H9 (cell line): Measurements from ENCODE around the gene UNC80. TPM values are rescaled to one million over a fixed set of nuclear protein-coding genes. Genes with fewer than 3 reads are reported as not detected.

Experiments
- DNase-seq: peaks from one replicate; pipeline ENCODE4 v3.0.0-alpha.2; 2017
- H2AFZ ChIP-seq: one replicate; pipeline ENCODE4 v1.6.1; 2013; ENCODE audit warnings: mild to moderate bottlenecking, low read length, control low read depth, moderate library complexity
- H2AK5ac ChIP-seq: 2 replicates; pipeline ENCODE4 v1.6.1; 2013; ENCODE audit warnings: low read length, control low read depth, mixed read lengths; ENCODE audit not compliant: insufficient read length
- H2BK120ac ChIP-seq: one replicate; pipeline ENCODE4 v1.6.1; 2013; ENCODE audit warnings: low read depth, mild to moderate bottlenecking, low read length, control low read depth, inconsistent platforms; ENCODE audit not compliant: poor library complexity, severe bottlenecking
- H2BK12ac ChIP-seq: 2 replicates; pipeline ENCODE4 v1.6.1; 2013; ENCODE audit warnings: low read length, control low read depth, mixed read lengths, low read depth; ENCODE audit not compliant: insufficient read length
- H2BK15ac ChIP-seq: 2 replicates; pipeline ENCODE4 v1.6.1; 2013; ENCODE audit warnings: low read depth, low read length, control low read depth
- H2BK20ac ChIP-seq: one replicate; pipeline ENCODE4 v1.6.1; 2013; ENCODE audit warnings: low read depth, mild to moderate bottlenecking, low read length, control low read depth, inconsistent platforms; ENCODE audit not compliant: poor library complexity, severe bottlenecking
- H2BK5ac ChIP-seq: 2 replicates; pipeline ENCODE4 v1.6.1; 2013; ENCODE audit warnings: low read length, control low read depth, mixed read lengths; ENCODE audit not compliant: insufficient read length
- H3K14ac ChIP-seq: 2 replicates; pipeline ENCODE4 v1.6.1; 2013; ENCODE audit warnings: low read length, control low read depth; ENCODE audit not compliant: insufficient read depth
- H3K18ac ChIP-seq: 2 replicates; pipeline ENCODE4 v1.6.1; 2013; ENCODE audit warnings: low read depth, mild to moderate bottlenecking, mixed read lengths, low read length, control low read depth; ENCODE audit not compliant: insufficient read length
- H3K23ac ChIP-seq: 2 replicates; pipeline ENCODE4 v1.6.1; 2013; ENCODE audit warnings: low read length, control low read depth, mixed read lengths, low read depth; ENCODE audit not compliant: insufficient read length
- H3K23me2 ChIP-seq: 2 replicates; pipeline ENCODE4 v1.6.1; 2013; ENCODE audit warnings: low read depth, mild to moderate bottlenecking, mixed read lengths, low read length, control low read depth; ENCODE audit not compliant: insufficient read length, poor library complexity, severe bottlenecking
- H3K27ac ChIP-seq: 2 replicates; pipeline ENCODE4 v1.5.1; 2013; ENCODE audit warnings: low read length, control low read depth, mixed read lengths, low read depth; ENCODE audit not compliant: insufficient read length
- H3K27me3 ChIP-seq: 2 replicates; pipeline ENCODE4 v1.6.1; 2013; ENCODE audit warnings: low read length, control low read depth, inconsistent platforms; ENCODE audit not compliant: insufficient read depth
- H3K4ac ChIP-seq: 2 replicates; pipeline ENCODE4 v1.6.1; 2013; ENCODE audit warnings: low read depth, mild to moderate bottlenecking, control low read depth, inconsistent platforms, low read length, moderate library complexity
- H3K4me1 ChIP-seq: 2 replicates; pipeline ENCODE4 v1.6.1; 2013; ENCODE audit warnings: low read length, control low read depth, inconsistent platforms; ENCODE audit not compliant: insufficient read depth
- H3K4me2 ChIP-seq: 2 replicates; pipeline ENCODE4 v1.6.1; 2013; ENCODE audit warnings: low read length, control low read depth, mixed read lengths; ENCODE audit not compliant: insufficient read length, insufficient read depth
- H3K56ac ChIP-seq: 2 replicates; pipeline ENCODE4 v1.6.1; 2013; ENCODE audit warnings: low read depth, mild to moderate bottlenecking, mixed read lengths, low read length, control low read depth; ENCODE audit not compliant: insufficient read length
- H3K79me1 ChIP-seq: 2 replicates; pipeline ENCODE4 v1.6.1; 2013; ENCODE audit warnings: low read depth, mild to moderate bottlenecking, moderate library complexity, low read length, control low read depth, inconsistent platforms; ENCODE audit not compliant: insufficient read depth, poor library complexity, severe bottlenecking
- H3K79me2 ChIP-seq: 2 replicates; pipeline ENCODE4 v1.6.1; 2013; ENCODE audit warnings: low read length, control low read depth, inconsistent platforms; ENCODE audit not compliant: insufficient read depth
- H3K9ac ChIP-seq: 2 replicates; pipeline ENCODE4 v1.6.1; 2013; ENCODE audit warnings: low read length, control low read depth, mixed read lengths; ENCODE audit not compliant: insufficient read length; ENCODE audit errors: extremely low read depth
- H3K9me3 ChIP-seq: one replicate; pipeline ENCODE4 v1.6.1; 2013; ENCODE audit warnings: low read depth, low read length, inconsistent platforms; ENCODE audit not compliant: control insufficient read depth
- H3T11ph ChIP-seq: one replicate; pipeline ENCODE4 v1.6.1; 2013; ENCODE audit warnings: mild to moderate bottlenecking, low read length, control low read depth, inconsistent platforms
- H4K20me1 ChIP-seq: one replicate; pipeline ENCODE4 v1.6.1; 2013; ENCODE audit not compliant: control insufficient read depth, insufficient read length, insufficient read depth
- H4K5ac ChIP-seq: 2 replicates; pipeline ENCODE4 v1.6.1; 2013; ENCODE audit warnings: low read depth, mild to moderate bottlenecking, mixed read lengths, low read length, control low read depth; ENCODE audit not compliant: insufficient read length
- H4K8ac ChIP-seq: replicated peaks from 2 replicates; pipeline ENCODE4 v1.6.1; 2013; ENCODE audit warnings: low read length, control low read depth, mixed read lengths, low read depth; ENCODE audit not compliant: insufficient read length
- H4K91ac ChIP-seq: 2 replicates; pipeline ENCODE4 v1.6.1; 2013; ENCODE audit warnings: low read depth, mild to moderate bottlenecking, moderate library complexity, mixed read lengths, low read length, control low read depth; ENCODE audit not compliant: insufficient read length
- H3K27ac Mint-ChIP-seq, 3 experiments: 2 replicates in 2 of 3; 3 replicates in 1 of 3; pipeline ENCODE4 v1.8.0; 2020 to 2021; ENCODE audit warnings: mixed read lengths in 3 of 3, mild to moderate bottlenecking in 1 of 3, moderate library complexity in 1 of 3
- H3K27me3 Mint-ChIP-seq: 2 replicates; pipeline ENCODE4 v1.8.0; 2021; ENCODE audit warnings: low read depth, mild to moderate bottlenecking, moderate library complexity, mixed read lengths
- H3K36me3 Mint-ChIP-seq, 3 experiments: 2 replicates in 2 of 3; 3 replicates in 1 of 3; pipeline ENCODE4 v1.8.0; 2020 to 2021; ENCODE audit warnings: low read depth in 3 of 3, mixed read lengths in 3 of 3; ENCODE audit not compliant: insufficient read depth in 1 of 3
- H3K4me1 Mint-ChIP-seq, 2 experiments: 2 replicates each; pipeline ENCODE4 v1.8.0; 2020; ENCODE audit warnings: mixed read lengths in 2 of 2
- H3K4me3 Mint-ChIP-seq, 2 experiments: 2 replicates in 1 of 2; 3 replicates in 1 of 2; pipeline ENCODE4 v1.8.0; 2020 to 2021; ENCODE audit warnings: mild to moderate bottlenecking in 2 of 2, mixed read lengths in 2 of 2, moderate library complexity in 1 of 2
- H3K9me3 Mint-ChIP-seq, 2 experiments: 2 replicates in 1 of 2; 3 replicates in 1 of 2; pipeline ENCODE4 v1.8.0; 2020; ENCODE audit warnings: mild to moderate bottlenecking in 2 of 2, mixed read lengths in 2 of 2, moderate library complexity in 1 of 2
- CTCF ChIP-seq: fragments of 200-600 bp; sonication (generic); conservative IDR thresholded peaks from 3 replicates; pipeline ENCODE4 v1.8.0; 2021; ENCODE audit warnings: antibody characterized with exemption, mild to moderate bottlenecking
- WGBS: extraction: QIAGEN DNeasy Blood & Tissue Kit; methylation state at CpG from one replicate; pipeline ENCODE4 v1.1.7; 2013; ENCODE audit warnings: missing lambda C conversion rate, low lambda C conversion rate, mixed read lengths; ENCODE audit not compliant: insufficient read length; ENCODE audit errors: extremely low coverage; 5-methylcytosine and 5-hydroxymethylcytosine counted together
- total RNA-seq: library from RNA; stranded (reverse); gene quantifications from 2 replicates; pipeline ENCODE4 v1.2.1, GENCODE V29; 2021

UNC80 gene
- total RNA-seq, 1 experiment from 2014 or later, result 0.52 TPM

DNA sequence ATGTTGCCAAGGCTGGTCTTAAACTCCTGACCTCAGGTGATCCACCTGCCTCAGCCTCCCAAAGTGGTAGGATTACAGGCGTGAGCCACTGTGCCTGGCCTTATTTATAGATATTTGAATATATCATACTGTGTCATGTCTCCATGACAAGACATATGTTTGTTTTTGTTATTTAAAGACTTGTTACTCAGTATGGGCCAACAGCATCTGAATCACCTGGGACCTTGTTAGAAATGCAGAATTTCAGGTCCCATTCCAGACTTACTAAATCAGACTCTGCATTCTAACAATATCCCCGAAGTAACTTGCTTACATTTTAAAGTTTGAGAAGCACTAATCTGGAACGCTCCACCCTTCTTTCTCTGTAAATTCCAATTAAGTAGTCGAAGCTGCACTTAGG, 264.0 kb downstream of the UNC80 start:
- Histone ChIP-seq H3K9ac (no peak overlapping the region), H3K18ac (no peak overlapping the region), H2AFZ (no peak overlapping the region), H3K9me3 (no peaks in the 10 kb centered on the region), H3K27ac (no peak overlapping the region), H3K23me2 (no peaks in the 10 kb centered on the region), H3K79me2 (no peaks in the 10 kb centered on the region), H4K8ac (no peak overlapping the region), H2BK120ac (no peak overlapping the region), H2BK5ac (no peak overlapping the region), H3K23ac (no peak overlapping the region), H4K91ac (no peak overlapping the region), H3K27me3 (no peaks in the 10 kb centered on the region), H3T11ph (no peak overlapping the region), H3K4ac (no peak overlapping the region), H2BK15ac (no peak overlapping the region), H4K5ac (no peak overlapping the region), H4K20me1 (no peaks in the 10 kb centered on the region), H2BK20ac (no peak overlapping the region), H3K79me1 (no peaks in the 10 kb centered on the region), H3K56ac (no peak overlapping the region), H3K4me1 (no peaks in the 10 kb centered on the region), H2AK5ac (no peak overlapping the region), H2BK12ac (no peak overlapping the region), H3K14ac (no peak overlapping the region), H3K4me2 (no peak overlapping the region)
- WGBS, result no CpG with 5 or more reads among the region's 4 CpGs
- no peaks in the 10 kb centered on the region for H3K4me1 Mint-ChIP-seq
- no peaks in the 10 kb centered on the region; a peak in 1 of 5 replicates for H3K9me3 Mint-ChIP-seq
- H3K27ac Mint-ChIP-seq, result no peak overlapping the region
- H3K4me3 Mint-ChIP-seq, result no peak overlapping the region
- H3K36me3 Mint-ChIP-seq, result 0 out of 7 replicates have a peak, but pooled peaks cover 0 to 1% (median 0%) of the 10 kb centered on the region in 3 experiments
- no peak for TF ChIP-seq CTCF
- no peak for DNase-seq
- 0 out of 2 replicates have a peak, but pooled peaks cover 1% of the 10 kb centered on the region for H3K27me3 Mint-ChIP-seq
